HG03108 (cell line): ENCODE measurements around the gene OLIG1.

Source experiments
- ATAC-seq: cut with Tn5 transposase; IDR thresholded peaks from one replicate; pipeline ENCODE4 v1.9.1; 2021; ENCODE audit warnings: moderate library complexity; ENCODE audit not compliant: unreplicated experiment

The OLIG1 gene

GRCh38 chr21:33096426-33096825 is 26.5 kb downstream of the OLIG1 start:
- no peak for ATAC-seq

GRCh38 chr21:33099131-33099530 is 29.2 kb downstream of the OLIG1 start:
- no peak for ATAC-seq

- no peak for ATAC-seq
Observed at GRCh38 chr21:33101300-33101911, 31.5 kb downstream of the OLIG1 start.

- ATAC-seq, result no peak
Observed at GRCh38 chr21:33105088-33105487, 35.1 kb downstream of the OLIG1 start.

GRCh38 chr21:33108228-33108627 is 38.3 kb downstream of the OLIG1 start:
- ATAC-seq, result no peak

- ATAC-seq, result no peak
Observed at GRCh38 chr21:33109574-33110339, 39.8 kb downstream of the OLIG1 start.

DNA sequence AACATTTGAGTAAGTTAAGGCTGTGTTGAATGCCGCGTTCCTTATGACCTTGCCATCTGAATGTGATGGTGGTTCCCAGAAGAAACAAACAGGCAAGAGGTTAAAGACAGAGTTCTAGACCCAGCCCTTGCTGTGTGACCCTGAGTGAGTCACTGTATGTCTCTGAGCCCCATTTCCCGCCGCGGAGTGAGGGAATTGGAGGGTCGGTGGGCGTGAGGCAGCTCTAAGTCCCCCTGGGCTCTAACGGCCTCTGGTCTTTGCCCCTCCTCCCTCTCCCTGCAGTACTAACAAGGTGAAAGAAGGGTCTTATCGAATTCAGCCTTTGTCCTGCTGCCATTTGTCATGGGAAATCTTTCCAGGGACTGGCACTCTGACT is 40.4 kb downstream of the OLIG1 start:
- no peak for ATAC-seq

DNA sequence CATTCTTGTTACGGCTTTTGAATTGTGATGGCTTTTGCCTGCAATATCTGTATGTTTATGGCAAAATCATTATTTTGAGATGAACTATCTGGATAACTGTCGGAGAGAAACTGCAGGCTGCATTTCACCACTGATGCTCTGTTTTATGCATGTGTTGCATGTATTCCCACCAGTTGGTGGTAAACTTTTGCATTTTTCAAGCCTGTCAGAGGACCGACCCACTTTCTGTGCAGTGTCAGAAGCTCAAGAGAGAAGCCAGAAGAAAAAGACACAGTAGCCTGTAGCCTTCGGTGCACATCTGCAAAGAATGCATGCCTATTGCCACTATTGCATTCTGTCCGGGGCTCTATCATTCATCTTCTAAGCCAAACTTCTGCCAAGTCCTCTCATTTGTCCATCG is 41.6 kb downstream of the OLIG1 start:
- no peak for ATAC-seq

GRCh38 chr21:33112151-33112550 is 42.2 kb downstream of the OLIG1 start:
- no peak for ATAC-seq

GRCh38 chr21:33112681-33113080 is 42.7 kb downstream of the OLIG1 start:
- ATAC-seq, result no peak

GRCh38 chr21:33113131-33113530 is 43.2 kb downstream of the OLIG1 start:
- ATAC-seq, result no peak

GRCh38 chr21:33114276-33114675 is 44.3 kb downstream of the OLIG1 start:
- ATAC-seq, result no peak

DNA sequence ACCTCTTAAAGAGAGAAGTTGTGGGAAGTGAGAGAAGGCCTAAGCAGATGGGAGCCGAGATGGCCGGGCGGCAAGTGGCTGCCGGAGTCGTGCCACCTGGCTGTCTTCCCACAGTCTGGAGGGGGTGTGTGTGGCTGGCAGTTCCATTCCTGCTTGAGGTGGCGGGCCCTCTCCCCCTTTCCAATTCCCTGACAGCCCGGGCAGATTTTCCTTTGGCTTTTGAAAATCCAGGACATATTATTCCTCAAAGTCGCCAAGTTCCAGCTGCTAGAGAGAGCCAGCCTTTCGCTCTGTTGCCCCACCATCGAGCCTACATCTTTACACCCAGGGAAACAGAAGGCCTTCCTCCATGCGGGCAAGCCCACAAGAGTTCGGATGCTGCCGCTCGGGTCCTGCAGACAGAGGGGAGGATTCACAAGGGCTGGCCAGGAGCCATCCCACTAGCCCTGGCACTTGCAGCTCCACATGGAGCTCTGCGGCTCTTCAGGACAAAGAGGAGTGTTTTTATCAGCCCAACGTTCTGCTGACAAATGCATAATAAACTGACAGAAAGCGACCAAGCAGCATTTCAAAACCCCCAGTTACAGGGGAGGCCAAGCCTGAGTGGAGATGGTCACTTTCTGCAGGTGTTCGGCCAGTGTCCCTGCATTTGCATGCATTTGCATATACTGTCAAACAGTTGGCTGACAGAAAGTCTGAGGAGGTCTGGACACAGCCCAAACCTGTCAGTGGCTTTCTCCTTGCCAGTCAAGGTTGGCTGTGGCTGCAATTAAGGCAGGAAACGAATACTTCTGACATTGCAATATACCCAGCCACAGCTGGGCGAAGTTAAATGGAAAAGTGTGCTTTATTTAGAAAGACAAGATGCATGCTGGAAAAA is 45.9 kb downstream of the OLIG1 start:
- ATAC-seq, result no peak

- no peak for ATAC-seq
Observed at GRCh38 chr21:33116676-33117075, 46.7 kb downstream of the OLIG1 start.

- no peak for ATAC-seq
Observed at GRCh38 chr21:33117101-33117888, 47.4 kb downstream of the OLIG1 start.
